Caco-2 (cell line): ENCODE measurements around the gene FILIP1. TPM values are rescaled to one million over a fixed set of nuclear protein-coding genes. Genes with fewer than 3 reads are reported as not detected.

Experiments used
- BruUV-seq: library from RNA; stranded (reverse); fragments of 400-500 nt; replicated peaks from 2 replicates; lab custom pipeline; 2021; lab: Mats Ljungman, UMichigan
- CTCF ChIA-PET: fragments of 300-600 bp; sonication (Branson Sonifier 250); formaldehyde crosslinking; loops from one replicate; lab custom pipeline; 2022; ENCODE audit warnings: antibody characterized with exemption; lab: Charles Lee
- POLR2A ChIA-PET: fragments of 300-600 bp; sonication (Branson Sonifier 250); formaldehyde crosslinking; loops from one replicate; lab custom pipeline; 2022; ENCODE audit warnings: antibody characterized with exemption; lab: Charles Lee
- DNase-seq, 2 experiments: peaks; one replicate each; pipeline versions ENCODE4 v3.0.0 to v3.0.0-alpha.2; 2020 to 2022
- H3K27me3 ChIP-seq: replicated peaks from 2 replicates; pipeline ENCODE4 v1.6.0; 2011; ENCODE audit warnings: low read length; ENCODE audit not compliant: control insufficient read depth, insufficient read depth
- H3K36me3 ChIP-seq: 2 replicates; pipeline ENCODE4 v1.5.1; 2011; ENCODE audit warnings: low read length; ENCODE audit not compliant: control insufficient read depth, insufficient read depth
- H3K4me1 ChIP-seq: fragments of 250-450 bp; sonication (Bioruptor Pico); 2 replicates; pipeline ENCODE4 v1.5.1; 2020; ENCODE audit warnings: mild to moderate bottlenecking
- H3K4me3 ChIP-seq: 2 replicates; pipeline ENCODE4 v1.5.1; 2011; ENCODE audit warnings: low read depth, mild to moderate bottlenecking, control low read depth, low read length
- H3K9me3 ChIP-seq: fragments of 250-450 bp; sonication (Bioruptor Pico); 2 replicates; pipeline ENCODE4 v1.5.1; 2020; ENCODE audit warnings: mild to moderate bottlenecking, moderate library complexity
- H3K27ac Mint-ChIP-seq: one replicate; pipeline ENCODE4 v1.8.0; 2022; ENCODE audit warnings: mixed read lengths; ENCODE audit not compliant: unreplicated experiment
- H3K27me3 Mint-ChIP-seq: one replicate; pipeline ENCODE4 v1.8.0; 2022; ENCODE audit warnings: mixed read lengths; ENCODE audit not compliant: insufficient read depth, unreplicated experiment
- H3K36me3 Mint-ChIP-seq: one replicate; pipeline ENCODE4 v1.8.0; 2022; ENCODE audit warnings: mild to moderate bottlenecking, mixed read lengths; ENCODE audit not compliant: insufficient read depth, unreplicated experiment
- H3K4me1 Mint-ChIP-seq: one replicate; pipeline ENCODE4 v1.8.0; 2022; ENCODE audit warnings: low read depth, mixed read lengths; ENCODE audit not compliant: unreplicated experiment
- H3K4me3 Mint-ChIP-seq: one replicate; pipeline ENCODE4 v1.8.0; 2022; ENCODE audit warnings: mild to moderate bottlenecking, moderate library complexity, mixed read lengths; ENCODE audit not compliant: unreplicated experiment
- H3K9me3 Mint-ChIP-seq: one replicate; pipeline ENCODE4 v1.8.0; 2022; ENCODE audit warnings: mixed read lengths; ENCODE audit not compliant: unreplicated experiment
- CTCF ChIP-seq, 2 experiments: fragments of 200-600 bp in 1 of 2; IDR thresholded peaks; 1 replicate in 1 of 2; 2 replicates in 1 of 2; pipeline versions ENCODE4 v1.5.1 to v1.8.0; 2011 to 2022; ENCODE audit warnings: antibody characterized with exemption in 1 of 2, control low read depth in 1 of 2, inconsistent platforms in 1 of 2, low read depth in 1 of 2, low read length in 1 of 2, mild to moderate bottlenecking in 1 of 2, moderate library complexity in 1 of 2; ENCODE audit not compliant: insufficient read depth in 1 of 2, severe bottlenecking in 1 of 2, unreplicated experiment in 1 of 2
- intact Hi-C: fragments of 100-400 bp; cut with micrococcal nuclease; formaldehyde crosslinking; loops from one replicate; pipeline ENCODE4 v1.10.0; 2022; ENCODE audit not compliant: unreplicated experiment
- total RNA-seq: library from RNA; stranded (reverse); gene quantifications from 2 replicates; pipeline ENCODE4 v1.2.3, GENCODE V29; 2022

The FILIP1 gene
- total RNA-seq, 1 experiment from 2014 or later = 0.07 TPM

GRCh38 chr6:75472885-75473284, 20.7 kb downstream of the FILIP1 start:
- POLR2A ChIA-PET = no interaction called here
- no peak overlapping the region for H3K27ac Mint-ChIP-seq
- Histone ChIP-seq H3K36me3 (no peaks in the 10 kb centered on the region), H3K4me1 (no peaks in the 10 kb centered on the region), H3K4me3 (no peak overlapping the region), H3K9me3 (peaks cover 10% of the 10 kb centered on the region; the same call in 1 of the 2 replicates), H3K27me3 (no peaks in the 10 kb centered on the region)
- no peak for DNase-seq
- BruUV-seq = no TSS peak
- CTCF ChIA-PET = no interaction called here
- H3K4me1 Mint-ChIP-seq = no peaks in the 10 kb centered on the region
- no peak overlapping the region for H3K4me3 Mint-ChIP-seq
- H3K9me3 Mint-ChIP-seq = no peaks in the 10 kb centered on the region
- TF ChIP-seq CTCF (IDR thresholded peaks at IDR 0.05; ENCODE audit: insufficient read depth in 1 of 2, low read depth in 1 of 2, low read length in 1 of 2, severe bottlenecking in 1 of 2, unreplicated experiment in 1 of 2) = no peak
- peaks cover 3% of the 10 kb centered on the region for H3K27me3 Mint-ChIP-seq
- no peaks in the 10 kb centered on the region for H3K36me3 Mint-ChIP-seq
- intact Hi-C loops = no loop called here

- Histone ChIP-seq H3K27me3 (no peaks in the 10 kb centered on the region), H3K4me3 (no peak overlapping the region), H3K9me3 (peaks cover 10% of the 10 kb centered on the region; the same call in 1 of the 2 replicates), H3K36me3 (no peaks in the 10 kb centered on the region), H3K4me1 (no peaks in the 10 kb centered on the region)
- ChIA-PET POLR2A (no interaction called here), CTCF (no interaction called here)
- DNase-seq = no peak
- H3K4me1 Mint-ChIP-seq = no peaks in the 10 kb centered on the region
- intact Hi-C loops = no loop called here
- H3K27me3 Mint-ChIP-seq = peaks cover 5% of the 10 kb centered on the region
- no peak overlapping the region for H3K4me3 Mint-ChIP-seq
- TF ChIP-seq CTCF (IDR thresholded peaks at IDR 0.05; ENCODE audit: insufficient read depth in 1 of 2, low read depth in 1 of 2, low read length in 1 of 2, severe bottlenecking in 1 of 2, unreplicated experiment in 1 of 2) = no peak
- BruUV-seq = no TSS peak
- H3K9me3 Mint-ChIP-seq = no peaks in the 10 kb centered on the region
- no peak overlapping the region for H3K27ac Mint-ChIP-seq
- H3K36me3 Mint-ChIP-seq = no peaks in the 10 kb centered on the region
Observed at GRCh38 chr6:75467966-75468365, 25.6 kb downstream of the FILIP1 start.

GRCh38 chr6:75467284-75467683, 26.3 kb downstream of the FILIP1 start:
- no peaks in the 10 kb centered on the region for H3K27me3 ChIP-seq
- H3K27ac Mint-ChIP-seq = no peak overlapping the region
- H3K4me3 Mint-ChIP-seq = no peak overlapping the region
- no peaks in the 10 kb centered on the region for H3K4me1 Mint-ChIP-seq
- H3K9me3 Mint-ChIP-seq = no peaks in the 10 kb centered on the region
- H3K36me3 Mint-ChIP-seq = no peaks in the 10 kb centered on the region
- peaks cover 10% of the 10 kb centered on the region; the same call in 1 of the 2 replicates for H3K9me3 ChIP-seq
- H3K4me1 ChIP-seq = no peaks in the 10 kb centered on the region
- no peak overlapping the region for H3K4me3 ChIP-seq
- TF ChIP-seq CTCF (IDR thresholded peaks at IDR 0.05; ENCODE audit: insufficient read depth in 1 of 2, low read depth in 1 of 2, low read length in 1 of 2, severe bottlenecking in 1 of 2, unreplicated experiment in 1 of 2) = no peak
- ChIA-PET CTCF (no interaction called here), POLR2A (no interaction called here)
- H3K27me3 Mint-ChIP-seq = peaks cover 5% of the 10 kb centered on the region
- no peak for DNase-seq
- H3K36me3 ChIP-seq = no peaks in the 10 kb centered on the region
- BruUV-seq = no TSS peak
- intact Hi-C loops = no loop called here
